HuH-7 (cell line): ENCODE data around the gene ZNF396.

Experiments used
- DNase-seq: peaks from one replicate; pipeline ENCODE4 v3.0.0; 2011; ENCODE audit warnings: low spot score

Gene ZNF396

DNA sequence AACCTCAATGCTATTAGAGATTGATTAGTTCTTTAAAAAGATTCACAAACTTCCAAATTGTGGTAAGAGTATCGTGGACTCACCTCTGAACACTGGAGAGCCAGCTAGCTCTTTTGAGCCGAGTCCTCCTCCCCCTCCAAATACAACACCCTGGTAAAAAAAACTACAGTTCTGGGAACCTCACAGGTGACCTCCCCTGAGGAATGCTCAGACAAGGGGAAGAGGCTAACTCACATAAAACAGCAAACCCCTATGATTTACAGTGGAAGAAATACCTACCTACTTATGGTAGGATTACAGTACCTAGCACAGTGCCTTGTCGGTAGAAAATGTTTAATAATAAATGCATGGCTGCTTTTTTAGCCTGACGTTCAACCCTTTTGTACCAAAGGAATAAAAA, 41.3 kb downstream of the ZNF396 start:
- DNase-seq = no peak

GRCh38 chr18:35334821-35335220, 42.3 kb downstream of the ZNF396 start:
- no peak for DNase-seq

DNA sequence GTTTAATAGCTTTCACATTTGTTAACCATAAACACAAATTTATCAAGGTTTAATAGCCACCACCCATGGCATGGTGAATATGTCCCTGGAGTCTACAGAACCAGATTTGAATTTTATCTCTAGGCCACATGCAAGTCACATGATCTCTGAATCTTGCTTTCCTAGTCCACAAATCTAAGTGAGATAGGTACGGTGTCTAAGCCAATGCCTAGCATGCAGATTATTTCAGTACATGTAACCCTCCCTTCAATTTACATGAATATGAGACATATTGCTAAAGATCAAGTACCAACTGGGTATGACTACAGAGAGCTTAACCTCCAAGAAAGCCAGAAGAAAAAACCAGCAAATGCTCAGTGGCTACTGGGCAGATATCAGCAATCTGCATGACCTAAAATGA, 42.9 kb downstream of the ZNF396 start:
- DNase-seq = no peak

- DNase-seq = no peak
Observed at GRCh38 chr18:35331367-35332087, 45.6 kb downstream of the ZNF396 start.

DNA sequence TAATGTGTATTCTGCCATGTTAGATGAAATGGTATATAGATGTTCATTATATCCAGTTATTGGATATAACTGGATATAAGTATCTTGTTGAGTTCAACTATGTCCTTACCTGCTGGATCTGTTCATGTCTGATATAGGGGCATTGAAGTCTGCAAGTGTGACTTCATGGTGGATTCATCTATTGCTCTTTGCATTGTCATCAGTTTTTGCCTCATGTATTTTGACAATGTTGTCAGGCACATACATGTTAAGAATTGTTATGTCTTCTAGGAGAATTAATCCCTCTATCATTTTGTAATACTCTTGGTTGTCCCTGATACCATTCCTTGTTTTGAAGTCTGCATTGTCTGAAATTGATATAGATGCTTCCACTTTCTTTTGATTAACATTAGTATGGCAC, 48.3 kb downstream of the ZNF396 start:
- DNase-seq = no peak

- no peak for DNase-seq
Observed at GRCh38 chr18:35326695-35327387, 50.3 kb downstream of the ZNF396 start.

DNA sequence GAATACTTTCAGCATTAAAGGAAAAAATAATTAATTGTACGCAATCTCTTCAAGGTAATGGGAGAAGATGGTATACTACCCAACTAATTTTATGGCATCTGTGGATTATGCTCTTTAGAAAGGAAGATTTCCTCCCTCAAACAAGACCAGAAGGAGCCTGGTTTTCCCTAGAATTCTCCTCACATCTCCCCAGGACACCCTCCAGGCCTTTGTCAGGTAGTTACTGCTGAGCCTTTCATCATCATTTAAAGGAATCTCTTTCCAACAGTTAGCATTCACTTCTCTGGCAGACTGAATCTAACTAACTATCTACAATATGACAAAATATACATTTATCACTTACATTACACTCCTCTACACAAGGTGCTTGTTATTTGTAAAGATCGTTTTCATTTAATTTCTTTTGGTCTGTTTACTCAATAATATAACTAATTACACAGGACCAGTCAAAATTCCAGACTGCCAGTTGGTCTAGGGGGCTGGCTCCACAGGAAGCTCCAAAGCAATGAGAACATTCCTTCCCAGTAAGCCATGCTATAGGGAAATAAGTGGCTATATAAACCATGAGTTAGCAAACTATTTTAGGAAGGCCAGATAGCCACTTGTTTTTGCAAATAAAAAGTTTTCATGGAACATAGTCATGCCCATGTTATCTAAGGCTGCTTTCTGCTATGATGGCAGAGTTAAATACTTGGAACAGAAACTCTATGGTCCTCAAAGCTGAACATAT, 52.0 kb downstream of the ZNF396 start:
- DNase-seq = no peak

DNA sequence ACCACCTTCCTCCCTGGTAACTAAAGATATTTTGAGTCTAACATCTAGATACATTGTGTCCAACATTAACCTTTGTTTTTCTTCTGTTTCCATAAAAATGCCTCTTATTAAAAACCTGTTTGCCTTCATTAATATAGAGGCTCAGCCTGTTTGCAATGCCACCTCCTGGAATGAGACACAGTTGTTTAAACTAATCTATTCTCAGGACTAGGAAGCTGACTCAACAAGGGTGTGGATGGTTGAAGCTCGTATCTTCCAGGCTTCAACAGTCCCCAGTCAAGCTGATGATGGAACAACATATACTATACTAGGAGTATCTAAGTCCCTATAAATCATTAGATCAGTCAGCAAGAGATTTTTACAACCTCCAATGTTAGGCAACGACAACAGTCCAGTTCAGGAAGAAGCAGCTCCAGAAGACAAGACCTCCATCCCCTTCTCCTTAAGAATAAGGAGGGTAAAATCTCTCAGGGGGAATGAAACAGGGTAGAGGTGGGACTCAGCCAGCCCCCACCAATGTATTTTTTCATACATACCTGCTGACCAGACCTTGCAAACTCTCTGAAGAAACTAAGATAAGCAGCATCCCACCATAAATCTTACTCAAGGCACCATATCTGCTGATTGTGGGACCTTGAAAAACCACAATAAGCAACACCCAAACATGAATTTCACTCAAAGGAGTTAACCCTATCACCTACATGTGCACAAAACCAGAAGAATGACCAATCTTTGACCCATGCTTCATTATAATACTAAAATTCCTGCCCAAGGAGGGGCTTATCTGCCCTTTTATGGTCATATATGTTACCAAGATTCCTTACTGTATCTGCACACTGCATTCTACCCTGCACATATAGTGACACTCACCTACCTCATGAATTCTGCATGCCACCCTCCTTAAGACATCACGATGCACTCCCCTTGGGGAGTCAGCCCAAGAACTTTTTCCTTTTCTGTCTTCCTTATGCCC, 54.4 kb downstream of the ZNF396 start:
- DNase-seq = no peak
